Colonic mucosa (tissue), 4 donors: ENCODE data around the gene PHOX2A. TPM values are rescaled to one million over a fixed set of nuclear protein-coding genes. Genes with fewer than 3 reads are reported as not detected.

ENCODE experiments used
- DNase-seq: peaks from one replicate; pipeline ENCODE4 v3.0.0-alpha.2; 2020
- H3K27ac ChIP-seq: fragments of 200-600 bp; one replicate; pipeline ENCODE4 v1.8.0; 2021
- H3K27me3 ChIP-seq: fragments of 200-600 bp; one replicate; pipeline ENCODE4 v1.8.0; 2021
- H3K36me3 ChIP-seq: fragments of 200-600 bp; one replicate; pipeline ENCODE4 v1.8.0; 2021
- H3K4me1 ChIP-seq: fragments of 200-600 bp; one replicate; pipeline ENCODE4 v1.8.0; 2021; ENCODE audit warnings: mild to moderate bottlenecking
- H3K4me3 ChIP-seq: fragments of 200-600 bp; one replicate; pipeline ENCODE4 v1.8.0; 2021
- H3K9ac ChIP-seq, 2 donors: one replicate each; pipeline ENCODE4 v1.7.0; 2013; ENCODE audit warnings: control low read depth in 2 of 2, low read depth in 2 of 2, low read length in 2 of 2
- H3K9me3 ChIP-seq: fragments of 200-600 bp; one replicate; pipeline ENCODE4 v1.8.0; 2021
- CTCF ChIP-seq: fragments of 200-600 bp; IDR thresholded peaks from one replicate; pipeline ENCODE4 v1.8.0; 2022; ENCODE audit warnings: antibody characterized with exemption, mild to moderate bottlenecking
- intact Hi-C: fragments of 100-400 bp; cut with DNase I; formaldehyde crosslinking; loops from one replicate; pipeline ENCODE4 v1.14.1; 2022
- total RNA-seq, 2 donors: library from RNA; stranded (reverse); fragmentation: NEBNext Ultra II Directional in 1 of 2; extraction: Animal tissue kit (Norgen Biotek cat#: 25700) in 1 of 2; gene quantifications; one replicate each; pipeline ENCODE4 v1.2.1, GENCODE V29; 2021
- donor health status: healthy.
- donor health status: DM: no; HTN: no; CAD: no.
- donor health status: DM: no; HTN: no; CAD: no.

The PHOX2A gene
- total RNA-seq, 2 donors from 2014 or later = 0.27 to 0.37 TPM

DNA sequence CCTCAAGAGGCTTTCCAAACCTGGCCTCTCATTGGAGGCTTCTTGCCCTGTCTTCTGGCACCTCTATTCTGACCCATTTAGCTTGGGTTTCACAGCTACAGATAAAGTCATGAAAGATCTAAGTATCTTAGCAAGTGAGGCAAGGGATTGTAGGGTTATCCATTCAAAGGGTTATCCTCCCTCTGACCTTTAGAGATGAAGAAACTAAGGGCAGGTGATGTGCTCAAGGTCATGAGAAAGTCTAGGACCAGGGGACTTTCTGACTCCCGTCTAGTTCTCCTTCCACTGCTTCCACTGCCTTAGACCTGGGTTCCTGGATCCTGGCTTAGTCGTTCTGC lies 7.2 kb downstream of the PHOX2A start:
- Histone ChIP-seq H3K9me3 (no peaks in the 10 kb centered on the region), H3K4me1 (peaks cover 15% of the 10 kb centered on the region), H3K9ac (no peak overlapping the region), H3K36me3 (peaks cover 33% of the 10 kb centered on the region), H3K27me3 (peaks cover 19% of the 10 kb centered on the region), H3K27ac (no peak overlapping the region), H3K4me3 (no peak overlapping the region)
- intact Hi-C loops = no loop called here
- no peak for TF ChIP-seq CTCF
- peak; percentile 14 for DNase-seq

DNA sequence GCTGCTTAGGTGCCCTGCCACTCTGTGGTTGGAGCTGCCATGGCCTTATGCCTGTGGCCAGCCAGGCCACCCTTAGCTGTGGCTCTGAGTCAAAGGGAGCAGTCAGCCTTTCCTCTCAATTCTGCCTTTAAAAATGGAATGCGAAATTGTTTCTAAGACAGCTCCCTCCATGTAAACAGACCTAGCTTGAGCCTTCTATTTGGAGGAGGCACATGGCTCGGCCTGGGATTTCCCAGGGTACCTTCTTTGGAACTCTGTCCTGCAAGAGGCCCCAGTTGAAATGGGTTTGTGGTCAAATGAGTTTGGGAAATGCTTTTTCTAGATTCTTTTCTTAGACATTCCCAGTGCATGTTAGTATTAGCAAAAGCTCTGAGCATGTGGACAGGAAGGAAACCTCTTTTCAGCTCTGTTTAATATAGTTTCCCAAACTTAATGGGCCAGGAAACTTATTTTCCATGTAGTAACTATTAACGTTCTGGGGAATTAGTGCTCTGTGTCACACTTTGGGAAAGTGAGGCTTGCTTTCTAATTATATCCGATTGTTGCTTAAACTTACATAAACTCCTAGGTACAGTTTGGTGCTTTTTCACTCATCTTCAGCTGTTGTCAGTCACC lies 7.8 kb downstream of the PHOX2A start:
- no peak overlapping the region for H3K27ac ChIP-seq

DNA sequence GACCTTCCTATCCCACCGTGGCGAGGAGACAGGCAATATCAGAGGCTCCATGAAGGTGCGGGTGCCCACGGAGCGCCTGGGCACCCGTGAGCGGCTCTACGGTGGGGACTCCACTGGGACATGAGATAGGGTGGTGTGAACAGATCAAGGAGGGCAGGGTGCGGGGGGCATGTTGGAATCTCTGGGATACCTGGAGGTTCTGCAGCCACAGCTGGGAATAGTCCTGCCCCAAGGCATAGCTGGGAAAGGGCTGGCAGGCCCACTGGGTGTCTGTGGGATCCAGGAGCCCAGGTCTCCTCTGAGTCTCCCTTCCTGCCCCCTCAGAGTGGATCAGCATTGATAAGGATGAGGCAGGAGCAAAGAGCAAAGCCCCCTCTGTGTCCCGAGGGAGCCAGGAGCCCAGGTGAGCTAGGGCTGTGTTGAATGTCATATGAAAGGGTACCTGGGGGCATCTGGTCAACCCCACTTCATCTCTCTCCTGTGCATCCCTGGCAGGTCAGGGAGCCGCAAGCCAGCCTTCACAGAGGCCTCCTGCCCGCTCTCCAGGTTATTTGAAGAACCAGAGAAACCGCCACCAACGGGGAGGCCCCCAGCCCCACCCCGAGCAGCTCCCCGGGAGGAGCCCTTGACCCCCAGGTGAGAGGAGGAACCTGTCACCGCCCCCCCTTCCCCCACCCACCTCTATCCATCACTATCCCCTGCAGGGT lies 8.5 kb downstream of the PHOX2A start:
- Histone ChIP-seq H3K27me3 (peaks cover 6% of the 10 kb centered on the region), H3K4me3 (no peak overlapping the region), H3K9me3 (no peaks in the 10 kb centered on the region), H3K36me3 (peaks cover 45% of the 10 kb centered on the region), H3K27ac (no peak overlapping the region), H3K4me1 (peaks cover 11% of the 10 kb centered on the region), H3K9ac (no peak overlapping the region)
- TF ChIP-seq CTCF = no peak
- no peak for DNase-seq
- intact Hi-C loops = no loop called here

More for the DNA sequence above, 7.8 kb downstream of the PHOX2A start:
- Histone ChIP-seq H3K27me3 (peaks cover 13% of the 10 kb centered on the region), H3K4me3 (no peak overlapping the region), H3K36me3 (peaks cover 38% of the 10 kb centered on the region), H3K4me1 (peaks cover 15% of the 10 kb centered on the region), H3K9ac (no peak overlapping the region), H3K9me3 (no peaks in the 10 kb centered on the region)
- TF ChIP-seq CTCF = no peak
- intact Hi-C loops = no loop called here
- DNase-seq = no peak

DNA sequence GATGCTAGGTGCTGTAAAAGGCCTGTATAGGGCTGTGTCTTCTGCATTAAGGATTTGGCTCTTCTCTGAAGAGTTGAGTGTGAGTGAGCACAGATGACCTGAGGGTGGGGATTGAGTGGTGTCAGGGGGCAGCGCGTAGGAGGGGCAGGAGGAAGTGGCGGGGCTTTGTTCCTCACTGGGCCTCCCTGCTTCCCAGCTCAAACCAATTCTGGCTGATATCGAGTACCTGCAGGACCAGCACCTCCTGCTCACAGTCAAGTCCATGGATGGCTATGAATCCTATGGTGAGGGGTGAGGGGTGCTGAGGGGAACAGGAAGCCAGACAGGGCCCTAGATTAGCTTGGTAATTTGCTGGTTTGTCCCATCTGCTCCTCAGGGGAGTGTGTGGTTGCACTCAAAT lies 9.1 kb downstream of the PHOX2A start:
- no peak overlapping the region for H3K27ac ChIP-seq
- H3K4me3 ChIP-seq = no peak overlapping the region
- no peak for TF ChIP-seq CTCF
- intact Hi-C loops = no loop called here
- H3K36me3 ChIP-seq = peaks cover 45% of the 10 kb centered on the region
- H3K9ac ChIP-seq = no peak overlapping the region
- peaks cover under 1% of the 10 kb centered on the region for H3K27me3 ChIP-seq
- DNase-seq = no peak
- H3K4me1 ChIP-seq = peaks cover 6% of the 10 kb centered on the region
- H3K9me3 ChIP-seq = no peaks in the 10 kb centered on the region

DNA sequence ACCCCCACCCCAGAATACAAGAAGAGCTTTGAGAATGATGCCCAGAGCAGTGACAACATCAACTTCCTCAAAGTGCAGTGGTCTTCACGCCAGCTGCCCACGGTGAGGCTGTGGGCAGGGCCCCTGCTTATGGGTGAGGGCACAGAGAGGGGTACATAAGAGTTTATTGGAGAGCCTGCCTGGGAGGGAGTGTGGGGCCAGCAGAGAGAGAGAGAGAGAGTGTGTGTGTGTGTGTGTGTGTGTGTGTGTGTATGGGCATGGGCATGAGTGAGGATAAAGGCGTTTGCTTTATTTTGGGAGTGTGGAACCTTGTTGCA lies 9.5 kb downstream of the PHOX2A start:
- no peak overlapping the region for H3K27ac ChIP-seq
- H3K27me3 ChIP-seq = no peaks in the 10 kb centered on the region
- TF ChIP-seq CTCF = no peak
- H3K4me3 ChIP-seq = no peak overlapping the region
- intact Hi-C loops = no loop called here
- H3K4me1 ChIP-seq = peaks cover 5% of the 10 kb centered on the region
- no peaks in the 10 kb centered on the region for H3K9me3 ChIP-seq
- peaks cover 45% of the 10 kb centered on the region for H3K36me3 ChIP-seq
- DNase-seq = no peak
- H3K9ac ChIP-seq = no peak overlapping the region
